Adrenal gland (tissue), 12 donors: Measurements from ENCODE around the gene LRRC4C. TPM values are rescaled to one million over a fixed set of nuclear protein-coding genes. Genes with fewer than 3 reads are reported as not detected.

Experiments used
- DNase-seq, 7 donors: peaks; one replicate each; pipeline ENCODE4 v3.0.0-alpha.2; 2019 to 2020
- H3K27ac ChIP-seq, 5 donors: fragments of 200-600 bp; sonication (generic) in 4 of 5; 1 replicate in 3 of 5; 2 replicates in 2 of 5; pipeline versions ENCODE4 v1.5.1 to v1.8.0; 2016 to 2020; ENCODE audit warnings: mild to moderate bottlenecking in 1 of 5
- H3K27me3 ChIP-seq: fragments of 200-600 bp; 2 replicates; pipeline ENCODE4 v1.8.0; 2021
- H3K36me3 ChIP-seq, 2 donors: fragments of 200-600 bp; replicated peaks in 1 of 2; 1 replicate in 1 of 2; 2 replicates in 1 of 2; pipeline versions ENCODE4 v1.5.1 to v1.8.0; 2018 to 2022
- H3K4me1 ChIP-seq, 2 donors: fragments of 200-600 bp; replicated peaks in 1 of 2; 1 replicate in 1 of 2; 2 replicates in 1 of 2; pipeline versions ENCODE4 v1.5.1 to v1.8.0; 2018 to 2021
- H3K4me3 ChIP-seq, 4 donors: fragments of 200-600 bp; sonication (generic) in 3 of 4; one replicate each; pipeline ENCODE4 v1.5.1; 2016 to 2018
- H3K9me3 ChIP-seq, 3 donors: fragments of 200-600 bp; sonication (generic) in 1 of 3; replicated peaks in 1 of 3; 1 replicate in 2 of 3; 2 replicates in 1 of 3; pipeline versions ENCODE4 v1.5.1 to v1.8.0; 2016 to 2021
- CTCF ChIP-seq, 6 experiments: fragments of 450-650 bp in 4 of 6; fragments of 200-600 bp in 2 of 6; sonication (generic) in 1 of 6; IDR thresholded peaks; 1 replicate in 5 of 6; 2 replicates in 1 of 6; pipeline versions ENCODE4 v1.5.1 to v1.8.0; 2016 to 2021; ENCODE audit warnings: antibody characterized with exemption in 6 of 6, mild to moderate bottlenecking in 2 of 6, moderate library complexity in 1 of 6
- POLR2A ChIP-seq, 2 donors: fragments of 450-650 bp; IDR thresholded peaks; one replicate each; pipeline ENCODE4 v1.6.1; 2017; ENCODE audit warnings: antibody characterized with exemption in 2 of 2, mild to moderate bottlenecking in 2 of 2, moderate library complexity in 1 of 2
- WGBS, 4 donors: extraction: QIAGEN DNeasy Blood & Tissue Kit in 2 of 4; methylation state at CpG; one replicate each; pipeline versions ENCODE4 v1.1.5 to v1.1.7; 2013 to 2017; 5-methylcytosine and 5-hydroxymethylcytosine counted together
- intact Hi-C, 2 donors: fragments of 100-400 bp; cut with DNase I; formaldehyde crosslinking; loops; one replicate each; pipeline versions ENCODE4 v1.14.1 to v1.15.0; 2022 to 2023
- polyA plus RNA-seq, 3 donors: library from polyadenylated mRNA; stranded (reverse); fragments of 200-250 nt in 2 of 3; fragments of 350-450 nt in 1 of 3; fragmentation: Illumina TruSeq in 1 of 3; extraction: RNeasy Lipid Tissue Mini Kit (QIAGEN cat#74804) in 1 of 3; gene quantifications; one replicate each; pipeline ENCODE4 v1.2.3, GENCODE V29; 2013 to 2014
- total RNA-seq, 9 donors: library from RNA; depleted of rRNA in 4 of 9; stranded (reverse); fragments of >200 nt in 4 of 9; fragments of 120-200 nt in 1 of 9; fragmentation: NEBNext Ultra II Directional in 1 of 9; extraction: Animal tissue kit (Norgen Biotek cat#: 25700) in 1 of 9; gene quantifications; one replicate each; pipeline versions ENCODE4 v1.1.0 to v1.2.4, GENCODE V29; 2013 to 2023
- donor health status: healthy with polysubstance abuse.
- donor health status: Bipolar disorder and iron deficiency.
- donor health status: DM: yes; HTN: yes; CAD: no.
- donor health status: DM: no; HTN: no; CAD: no.
- donor health status: DM: no; HTN: no; CAD: no.
- donor health status: DM: yes; HTN: yes; CAD: no.

LRRC4C gene
- total and polyA plus RNA-seq, 12 donors, result 1.0 to 10.6 (median 5.5) TPM

- intact Hi-C loops, result no loop called here
- no peak for TF ChIP-seq CTCF (IDR thresholded peaks at IDR 0.05)
- no peak for TF ChIP-seq POLR2A (IDR thresholded peaks at IDR 0.05)
- no peaks in the 10 kb centered on the region for H3K9me3 ChIP-seq
- H3K36me3 ChIP-seq, result no peaks in the 10 kb centered on the region
- no peaks in the 10 kb centered on the region for H3K4me1 ChIP-seq
- no peaks in the 10 kb centered on the region for H3K27me3 ChIP-seq
- no peak overlapping the region for H3K4me3 ChIP-seq
- no peak for DNase-seq
- H3K27ac ChIP-seq, result no peak overlapping the region
These were observed 951.1 kb downstream of the LRRC4C start for GRCh38 chr11:40508303-40508702.

GRCh38 chr11:40506226-40506625, 953.2 kb downstream of the LRRC4C start:
- DNase-seq, result no peak
- intact Hi-C loops, result no loop called here
- Histone ChIP-seq H3K9me3 (no peaks in the 10 kb centered on the region), H3K27ac (no peak overlapping the region), H3K4me1 (no peaks in the 10 kb centered on the region), H3K4me3 (no peak overlapping the region), H3K27me3 (no peaks in the 10 kb centered on the region), H3K36me3 (no peaks in the 10 kb centered on the region)
- TF ChIP-seq CTCF (IDR thresholded peaks at IDR 0.05) (no peak), POLR2A (IDR thresholded peaks at IDR 0.05) (no peak)
- WGBS, 4 donors, result 71 to 80% (median 78%) methylated on average over 3 of the region's 3 CpGs

GRCh38 chr11:40491341-40491740, 968.1 kb downstream of the LRRC4C start:
- intact Hi-C loops, result no loop called here
- no peak overlapping the region for H3K4me3 ChIP-seq
- no peaks in the 10 kb centered on the region for H3K4me1 ChIP-seq
- TF ChIP-seq POLR2A (IDR thresholded peaks at IDR 0.05) (no peak), CTCF (IDR thresholded peaks at IDR 0.05) (no peak)
- no peak overlapping the region for H3K27ac ChIP-seq
- WGBS, 4 donors, result 81 to 87% (median 85%) methylated on average over 3 of the region's 3 CpGs
- H3K27me3 ChIP-seq, result no peaks in the 10 kb centered on the region
- H3K9me3 ChIP-seq, result no peaks in the 10 kb centered on the region
- H3K36me3 ChIP-seq, result no peaks in the 10 kb centered on the region
- no peak for DNase-seq

GRCh38 chr11:40467771-40468170, 991.7 kb downstream of the LRRC4C start:
- no peaks in the 10 kb centered on the region for H3K9me3 ChIP-seq
- no peaks in the 10 kb centered on the region for H3K27me3 ChIP-seq
- 69 to 83% (median 73%) methylated on average over 1 of the region's 1 CpG for WGBS, 4 donors
- no peak overlapping the region for H3K27ac ChIP-seq
- intact Hi-C loops, result no loop called here
- H3K4me1 ChIP-seq, result no peaks in the 10 kb centered on the region
- no peak overlapping the region for H3K4me3 ChIP-seq
- no peak for TF ChIP-seq POLR2A (IDR thresholded peaks at IDR 0.05)
- no peak for TF ChIP-seq CTCF (IDR thresholded peaks at IDR 0.05)
- no peaks in the 10 kb centered on the region for H3K36me3 ChIP-seq
- DNase-seq, result no peak
